Measurements from ENCODE around the gene FGD2. TPM values are rescaled to one million over a fixed set of nuclear protein-coding genes. Genes with fewer than 3 reads are reported as not detected.

The FGD2 gene
- total RNA-seq, 1 experiment from 2014 or later = 0.10 TPM

GRCh38 chr6:36984581-36985416 lies 20.7 kb upstream of the FGD2 start:
- H3K4me1 ChIP-seq (ENCODE audit: control insufficient read depth in 1 of 2, insufficient read depth in 2 of 2, low read length in 2 of 2) = peaks cover 7 to 28% of the 10 kb centered on the region in 2 experiments; a peak in 3 of 4 replicates
- H3K9me2 ChIP-seq (ENCODE audit: insufficient read depth) = no peaks in the 10 kb centered on the region
- POLR2A ChIA-PET = no interaction called here
- H3K27ac ChIP-seq (ENCODE audit: low read depth, low read length) = peak overlapping the region; percentile 87
- H3K36me3 ChIP-seq (ENCODE audit: control insufficient read depth in 1 of 2, insufficient read depth in 2 of 2, low read length in 2 of 2) = peaks cover 2 to 15% of the 10 kb centered on the region in 2 experiments; a peak in 2 of 4 replicates
- H3K4me2 ChIP-seq (ENCODE audit: low read length) = peak overlapping the region; percentile 97
- no peak for TF ChIP-seq CTCF (IDR thresholded peaks at IDR 0.05 in 2 of 3, conservative IDR thresholded peaks at IDR 0.05 in 1 of 3; ENCODE audit: borderline replicate concordance in 1 of 3, insufficient read depth in 1 of 3, low read depth in 2 of 3, low read length in 2 of 3)
- TF ChIP-seq TCF7L2 (IDR thresholded peaks at IDR 0.05; ENCODE audit: borderline replicate concordance, extremely low read depth, insufficient read depth, insufficient read length) = no peak
- TF ChIP-seq MAX (IDR thresholded peaks at IDR 0.05) = no peak
- TF ChIP-seq SRF (IDR thresholded peaks at IDR 0.05; ENCODE audit: low read depth) = no peak
- no peak for TF ChIP-seq EZH2phosphoT487 (IDR thresholded peaks at IDR 0.05; ENCODE audit: borderline replicate concordance)
- TF ChIP-seq CBX3 (IDR thresholded peaks at IDR 0.05; ENCODE audit: low read depth) = no peak
- no peak for TF ChIP-seq ELF1 (IDR thresholded peaks at IDR 0.05; ENCODE audit: borderline replicate concordance, low read depth)
- TF ChIP-seq EGR1 (IDR thresholded peaks at IDR 0.05; ENCODE audit: low read depth) = no peak
- no peak for TF ChIP-seq JUND (IDR thresholded peaks at IDR 0.05)
- no peak for TF ChIP-seq EZH2 (IDR thresholded peaks at IDR 0.05)
- TF ChIP-seq FOSL1 (IDR thresholded peaks at IDR 0.05; ENCODE audit: low read depth) = no peak
- no peak for TF ChIP-seq REST (IDR thresholded peaks at IDR 0.05; ENCODE audit: low read depth)
- TF ChIP-seq ZFX (IDR thresholded peaks at IDR 0.05) = no peak
- TF ChIP-seq POLR2AphosphoS5 (IDR thresholded peaks at IDR 0.05; ENCODE audit: low read depth, low read length) = no peak; the same call in 1 of the 2 replicates
- TF ChIP-seq CEBPB (IDR thresholded peaks at IDR 0.05; ENCODE audit: low read depth) = no peak
- TF ChIP-seq YY1 (IDR thresholded peaks at IDR 0.05; ENCODE audit: extremely low read depth, insufficient replicate concordance, low read depth, low read length) = no peak
- no peak for TF ChIP-seq SIN3A (IDR thresholded peaks at IDR 0.05; ENCODE audit: low read depth)
- TF ChIP-seq SP1 (IDR thresholded peaks at IDR 0.05; ENCODE audit: low read depth) = no peak
- peak overlapping the region; percentile 98 for H3K4me3 ChIP-seq (replicated peaks in 1 of 2; ENCODE audit: low read depth in 1 of 2, low read length in 2 of 2)
- peaks cover 61% of the 10 kb centered on the region for H3K79me2 ChIP-seq (ENCODE audit: insufficient read depth, low read length)
- H3K9ac ChIP-seq (ENCODE audit: low read length) = peak overlapping the region; percentile 99
- DNase-seq (ENCODE audit: low read depth, low spot score) (peak; percentile 19), ATAC-seq (peak; percentile 17; the same call in 1 of the 2 replicates)
- RAD21 ChIA-PET (ENCODE audit: low non-redundant PET in 1 of 2, low total read pairs in 2 of 2, uncharacterized antibody in 2 of 2, unreplicated experiment in 2 of 2) = no interaction called here
- intact Hi-C loops (cut with micrococcal nuclease) = no loop called here
- H3K9me3 ChIP-seq (ENCODE audit: control insufficient read depth in 1 of 2, insufficient read depth in 1 of 2, low read depth in 1 of 2, low read length in 2 of 2) = no peaks in the 10 kb centered on the region
- no peaks in the 10 kb centered on the region for H3K27me3 ChIP-seq (ENCODE audit: insufficient read depth, low read length)
- H2AFZ ChIP-seq (ENCODE audit: low read depth, low read length, poor library complexity, severe bottlenecking) = no peak overlapping the region
- peaks cover 11% of the 10 kb centered on the region; the same call in 1 of the 2 replicates for H4K20me1 ChIP-seq (ENCODE audit: insufficient read depth)
- BruUV-seq (replicated peaks) = no TSS peak
- CTCF ChIA-PET = no interaction called here
